CD8-positive, alpha-beta memory T cell (primary cell): ENCODE data around the gene PRKG1. TPM values are rescaled to one million over a fixed set of nuclear protein-coding genes. Genes with fewer than 3 reads are reported as not detected.

Experiments used
- CTCF ChIA-PET: fragments of 350-600 bp; sonication (Branson Sonifier 250); formaldehyde crosslinking; loops from one replicate; lab custom pipeline; 2021; ENCODE audit warnings: antibody characterized with exemption; lab: Charles Lee
- POLR2A ChIA-PET: fragments of 350-600 bp; sonication (Branson Sonifier 250); formaldehyde crosslinking; loops from one replicate; lab custom pipeline; 2021; ENCODE audit warnings: antibody characterized with exemption; lab: Charles Lee
- DNase-seq, 5 donors: peaks; one replicate each; pipeline versions ENCODE4 v3.0.0 to v3.0.0-alpha.2; 2020 to 2022; ENCODE audit warnings: mixed read lengths in 1 of 5
- H3K27ac ChIP-seq: one replicate; pipeline ENCODE4 v1.7.0; 2013; ENCODE audit warnings: low read depth, mild to moderate bottlenecking, low read length, moderate library complexity
- H3K27me3 ChIP-seq: 2 replicates; pipeline ENCODE4 v1.7.0; 2013; ENCODE audit warnings: low read length, mild to moderate bottlenecking; ENCODE audit not compliant: insufficient read depth, poor library complexity, severe bottlenecking
- H3K36me3 ChIP-seq: 2 replicates; pipeline ENCODE4 v1.7.0; 2013; ENCODE audit warnings: mild to moderate bottlenecking, low read length, moderate library complexity; ENCODE audit not compliant: insufficient read depth
- H3K4me1 ChIP-seq: 2 replicates; pipeline ENCODE4 v1.7.0; 2013; ENCODE audit warnings: mild to moderate bottlenecking, low read length, moderate library complexity; ENCODE audit not compliant: insufficient read depth
- H3K4me3 ChIP-seq: 2 replicates; pipeline ENCODE4 v1.7.0; 2013; ENCODE audit warnings: mild to moderate bottlenecking, low read length
- H3K9me3 ChIP-seq: 2 replicates; pipeline ENCODE4 v1.7.0; 2013; ENCODE audit warnings: mild to moderate bottlenecking, low read length
- H3K27ac Mint-ChIP-seq, 8 donors: one replicate each; pipeline ENCODE4 v1.8.0; 2020 to 2021; ENCODE audit warnings: mixed read lengths in 8 of 8, mild to moderate bottlenecking in 6 of 8, inconsistent platforms in 3 of 8, moderate library complexity in 3 of 8
- H3K27me3 Mint-ChIP-seq, 2 donors: one replicate each; pipeline ENCODE4 v1.8.0; 2020 to 2021; ENCODE audit warnings: mixed read lengths in 2 of 2, mild to moderate bottlenecking in 1 of 2, moderate library complexity in 1 of 2
- H3K36me3 Mint-ChIP-seq, 3 donors: one replicate each; pipeline ENCODE4 v1.8.0; 2020 to 2021; ENCODE audit warnings: mixed read lengths in 3 of 3, inconsistent platforms in 1 of 3, mild to moderate bottlenecking in 1 of 3
- H3K4me1 Mint-ChIP-seq, 3 donors: one replicate each; pipeline ENCODE4 v1.8.0; 2020 to 2021; ENCODE audit warnings: mixed read lengths in 3 of 3, inconsistent platforms in 1 of 3, mild to moderate bottlenecking in 1 of 3
- H3K4me3 Mint-ChIP-seq, 7 donors: one replicate each; pipeline ENCODE4 v1.8.0; 2020 to 2021; ENCODE audit warnings: mixed read lengths in 7 of 7, mild to moderate bottlenecking in 6 of 7, moderate library complexity in 4 of 7, inconsistent platforms in 2 of 7
- H3K9me3 Mint-ChIP-seq, 5 donors: one replicate each; pipeline ENCODE4 v1.8.0; 2020 to 2022; ENCODE audit warnings: mixed read lengths in 5 of 5, mild to moderate bottlenecking in 3 of 5, moderate library complexity in 2 of 5, inconsistent platforms in 1 of 5
- polyA plus RNA-seq: library from polyadenylated mRNA; unstranded; fragments of 300-500 nt; fragmentation: Illumina TruSeq; gene quantifications from one replicate; pipeline ENCODE4 v1.2.3, GENCODE V29; 2021
- total RNA-seq, 2 experiments: library from RNA; stranded (reverse); gene quantifications; one replicate each; pipeline ENCODE4 v1.2.3, GENCODE V29; 2021

PRKG1 gene
- total and polyA plus RNA-seq, 3 experiments from 2014 or later = not detected

DNA sequence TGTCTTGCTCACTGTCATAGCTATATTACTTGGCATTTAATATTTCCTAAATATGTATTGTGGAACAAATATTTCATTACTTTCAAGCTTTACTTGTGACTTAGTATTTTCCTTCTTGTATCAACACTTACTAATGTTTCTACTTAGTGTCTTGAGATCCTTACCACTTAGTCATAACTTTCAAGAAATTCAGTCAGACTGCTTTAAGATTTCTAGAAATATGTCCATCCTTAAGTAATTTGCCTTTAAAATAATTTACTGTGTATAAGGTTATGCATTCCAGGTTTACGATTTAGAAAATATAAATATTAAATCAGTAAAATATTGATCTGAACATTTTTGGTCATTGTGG is 712.4 kb downstream of the PRKG1 start:
- no peaks in the 10 kb centered on the region for H3K4me1 ChIP-seq
- no peak overlapping the region for H3K4me3 Mint-ChIP-seq
- no peaks in the 10 kb centered on the region for H3K27me3 ChIP-seq
- peaks cover under 1 to 5% (median 4%) of the 10 kb centered on the region in 5 donors for H3K9me3 Mint-ChIP-seq
- CTCF ChIA-PET = no interaction called here
- DNase-seq = no peak
- no peak overlapping the region for H3K27ac ChIP-seq
- no peak overlapping the region for H3K4me3 ChIP-seq
- H3K27ac Mint-ChIP-seq = no peak overlapping the region
- POLR2A ChIA-PET = no interaction called here
- no peaks in the 10 kb centered on the region for H3K4me1 Mint-ChIP-seq
- H3K9me3 ChIP-seq = no peaks in the 10 kb centered on the region
- H3K36me3 ChIP-seq = no peaks in the 10 kb centered on the region
- H3K27me3 Mint-ChIP-seq = peaks cover 0 to 3% of the 10 kb centered on the region in 2 donors
- no peaks in the 10 kb centered on the region for H3K36me3 Mint-ChIP-seq

- H3K36me3 ChIP-seq = no peaks in the 10 kb centered on the region
- no peaks in the 10 kb centered on the region for H3K9me3 ChIP-seq
- Mint-ChIP-seq H3K36me3 (no peaks in the 10 kb centered on the region), H3K27me3 (no peaks in the 10 kb centered on the region), H3K27ac (no peak overlapping the region), H3K9me3 (peaks cover 4 to 18% (median 15%) of the 10 kb centered on the region in 5 donors), H3K4me3 (no peak overlapping the region), H3K4me1 (no peaks in the 10 kb centered on the region)
- CTCF ChIA-PET = no interaction called here
- POLR2A ChIA-PET = no interaction called here
- H3K4me1 ChIP-seq = no peaks in the 10 kb centered on the region
- H3K27ac ChIP-seq = no peak overlapping the region
- DNase-seq = no peak
- no peak overlapping the region for H3K4me3 ChIP-seq
- no peaks in the 10 kb centered on the region for H3K27me3 ChIP-seq
Observed at GRCh38 chr10:51788273-51788672, 714.0 kb downstream of the PRKG1 start.

- CTCF ChIA-PET = no interaction called here
- H3K27ac Mint-ChIP-seq = no peak overlapping the region
Observed at GRCh38 chr10:51789118-51789517, 714.8 kb downstream of the PRKG1 start.

DNA sequence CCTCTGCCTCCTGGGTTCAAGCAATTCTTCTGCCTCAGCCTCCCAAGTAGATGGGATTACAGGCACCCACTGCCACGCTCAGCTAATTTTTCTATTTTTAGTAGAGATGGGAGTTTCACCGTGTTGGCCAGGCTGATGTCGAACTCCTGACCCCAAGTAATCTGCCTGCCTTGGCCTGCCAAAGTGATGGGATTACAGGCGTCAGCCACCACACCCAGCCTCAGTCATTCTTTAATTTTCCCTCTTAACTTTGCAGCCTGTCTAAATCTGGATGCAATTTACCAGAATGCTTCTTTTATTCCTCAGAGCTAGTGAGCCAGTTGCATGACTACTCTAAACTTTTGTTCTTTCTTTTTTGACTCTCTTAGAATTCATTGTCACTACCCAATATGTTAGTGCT is 715.6 kb downstream of the PRKG1 start:
- no peak for DNase-seq
- no peaks in the 10 kb centered on the region for H3K4me1 ChIP-seq
- Mint-ChIP-seq H3K36me3 (no peaks in the 10 kb centered on the region), H3K4me3 (no peak overlapping the region), H3K27ac (no peak overlapping the region), H3K9me3 (peaks cover 6 to 24% (median 22%) of the 10 kb centered on the region in 5 donors), H3K27me3 (peaks cover 0 to 1% of the 10 kb centered on the region in 2 donors), H3K4me1 (no peaks in the 10 kb centered on the region)
- ChIA-PET POLR2A (no interaction called here), CTCF (no interaction called here)
- no peaks in the 10 kb centered on the region for H3K27me3 ChIP-seq
- no peak overlapping the region for H3K4me3 ChIP-seq
- no peak overlapping the region for H3K27ac ChIP-seq
- H3K9me3 ChIP-seq = no peaks in the 10 kb centered on the region
- no peaks in the 10 kb centered on the region for H3K36me3 ChIP-seq

More at GRCh38 chr10:51789118-51789517, 714.8 kb downstream of the PRKG1 start:
- H3K36me3 ChIP-seq = no peaks in the 10 kb centered on the region
- POLR2A ChIA-PET = no interaction called here
- H3K9me3 Mint-ChIP-seq = peaks cover 6 to 24% (median 20%) of the 10 kb centered on the region in 5 donors
- DNase-seq = no peak
- H3K4me3 ChIP-seq = no peak overlapping the region
- H3K27ac ChIP-seq = no peak overlapping the region
- no peaks in the 10 kb centered on the region for H3K9me3 ChIP-seq
- no peak overlapping the region for H3K4me3 Mint-ChIP-seq
- no peaks in the 10 kb centered on the region for H3K4me1 ChIP-seq
- H3K36me3 Mint-ChIP-seq = no peaks in the 10 kb centered on the region
- H3K4me1 Mint-ChIP-seq = no peaks in the 10 kb centered on the region
- H3K27me3 Mint-ChIP-seq = peaks cover 0 to 1% of the 10 kb centered on the region in 2 donors
- no peaks in the 10 kb centered on the region for H3K27me3 ChIP-seq

- Histone ChIP-seq H3K4me1 (no peaks in the 10 kb centered on the region), H3K36me3 (no peaks in the 10 kb centered on the region), H3K27me3 (no peaks in the 10 kb centered on the region), H3K4me3 (no peak overlapping the region), H3K27ac (no peak overlapping the region), H3K9me3 (no peaks in the 10 kb centered on the region)
- no peak for DNase-seq
- ChIA-PET POLR2A (no interaction called here), CTCF (no interaction called here)
- peaks cover 0 to 1% of the 10 kb centered on the region in 2 donors for H3K27me3 Mint-ChIP-seq
- no peak overlapping the region for H3K27ac Mint-ChIP-seq
- H3K36me3 Mint-ChIP-seq = no peaks in the 10 kb centered on the region
- H3K4me3 Mint-ChIP-seq = no peak overlapping the region
- no peaks in the 10 kb centered on the region for H3K4me1 Mint-ChIP-seq
- H3K9me3 Mint-ChIP-seq = peaks cover 6 to 24% (median 22%) of the 10 kb centered on the region in 5 donors
Observed at GRCh38 chr10:51792678-51793077, 718.4 kb downstream of the PRKG1 start.

GRCh38 chr10:51800121-51800520 is 725.8 kb downstream of the PRKG1 start:
- ChIA-PET POLR2A (no interaction called here), CTCF (no interaction called here)
- no peak overlapping the region for H3K4me3 ChIP-seq
- H3K4me1 ChIP-seq = no peaks in the 10 kb centered on the region
- no peaks in the 10 kb centered on the region for H3K36me3 ChIP-seq
- H3K27me3 ChIP-seq = no peaks in the 10 kb centered on the region
- H3K27ac ChIP-seq = no peak overlapping the region
- H3K4me1 Mint-ChIP-seq = no peaks in the 10 kb centered on the region
- no peak for DNase-seq
- no peaks in the 10 kb centered on the region for H3K9me3 Mint-ChIP-seq
- no peak overlapping the region for H3K4me3 Mint-ChIP-seq
- H3K9me3 ChIP-seq = no peaks in the 10 kb centered on the region
- H3K36me3 Mint-ChIP-seq = no peaks in the 10 kb centered on the region
- no peak overlapping the region for H3K27ac Mint-ChIP-seq
- H3K27me3 Mint-ChIP-seq = peaks cover 0 to 1% of the 10 kb centered on the region in 2 donors

DNA sequence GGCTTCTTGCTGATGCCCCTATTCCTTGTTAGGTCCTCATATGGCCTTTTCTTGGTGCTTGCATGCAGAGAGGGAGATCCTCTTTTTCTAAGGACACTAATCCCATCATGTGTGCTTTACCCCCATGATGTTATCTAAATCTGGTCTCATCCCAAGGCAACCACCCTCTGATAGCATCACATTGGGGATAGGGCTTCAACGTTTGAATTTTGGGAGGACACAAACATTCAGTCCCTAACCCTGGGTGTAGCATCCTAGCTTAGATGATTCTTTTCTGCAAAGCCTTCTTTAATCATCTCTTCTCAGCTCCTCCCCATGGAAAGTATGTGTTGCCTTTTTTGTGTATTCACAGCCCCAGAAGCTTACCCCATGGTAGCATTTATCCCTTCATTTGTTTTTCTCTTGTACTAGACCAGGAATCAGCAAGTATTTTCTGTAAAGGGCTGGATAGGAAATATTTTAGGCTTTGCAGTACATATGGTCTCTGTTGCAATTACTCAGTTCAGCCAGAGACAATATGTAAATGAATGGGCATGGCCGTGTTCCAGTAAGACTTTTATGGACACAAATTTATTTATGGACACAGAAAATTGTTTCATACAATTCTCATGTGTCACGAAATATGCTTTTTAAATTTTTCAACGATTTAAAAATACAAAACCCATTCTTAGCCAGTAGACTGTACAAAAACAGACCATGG is 726.6 kb downstream of the PRKG1 start:
- H3K9me3 Mint-ChIP-seq = no peaks in the 10 kb centered on the region
- no peaks in the 10 kb centered on the region for H3K9me3 ChIP-seq
- peaks cover 0 to 1% of the 10 kb centered on the region in 2 donors for H3K27me3 Mint-ChIP-seq
- H3K4me1 ChIP-seq = no peaks in the 10 kb centered on the region
- H3K27me3 ChIP-seq = no peaks in the 10 kb centered on the region
- DNase-seq = no peak
- H3K27ac ChIP-seq = no peak overlapping the region
- H3K36me3 Mint-ChIP-seq = no peaks in the 10 kb centered on the region
- ChIA-PET CTCF (no interaction called here), POLR2A (no interaction called here)
- H3K4me3 ChIP-seq = no peak overlapping the region
- no peaks in the 10 kb centered on the region for H3K4me1 Mint-ChIP-seq
- no peak overlapping the region for H3K4me3 Mint-ChIP-seq
- H3K36me3 ChIP-seq = no peaks in the 10 kb centered on the region
- H3K27ac Mint-ChIP-seq = no peak overlapping the region

DNA sequence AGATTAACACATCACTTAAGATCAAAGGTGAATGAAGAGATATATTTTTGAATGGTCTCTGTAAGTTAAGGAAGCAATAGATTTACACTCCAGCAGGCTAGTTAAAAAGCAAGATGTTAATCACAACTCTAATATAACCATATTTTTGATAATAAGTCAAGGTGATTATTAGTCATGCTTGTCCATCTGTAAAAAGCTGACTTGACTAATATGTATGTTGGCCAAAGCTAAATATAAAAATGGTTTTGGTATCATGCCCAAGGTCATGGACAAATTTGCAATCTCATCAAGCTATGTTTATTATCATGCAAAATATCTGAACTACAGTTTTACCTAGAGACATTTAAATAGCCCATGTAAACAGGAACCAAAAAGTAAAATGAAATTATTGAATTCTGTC is 727.7 kb downstream of the PRKG1 start:
- Mint-ChIP-seq H3K36me3 (no peaks in the 10 kb centered on the region), H3K4me1 (no peaks in the 10 kb centered on the region), H3K27me3 (peaks cover 0 to 1% of the 10 kb centered on the region in 2 donors), H3K27ac (no peak overlapping the region), H3K4me3 (no peak overlapping the region), H3K9me3 (no peaks in the 10 kb centered on the region)
- Histone ChIP-seq H3K27ac (no peak overlapping the region), H3K9me3 (no peaks in the 10 kb centered on the region), H3K27me3 (no peaks in the 10 kb centered on the region), H3K36me3 (no peaks in the 10 kb centered on the region), H3K4me3 (no peak overlapping the region), H3K4me1 (no peaks in the 10 kb centered on the region)
- ChIA-PET CTCF (no interaction called here), POLR2A (no interaction called here)
- no peak for DNase-seq
